Liver (tissue), 9 donors: ENCODE results near the gene TMTC1. TPM values are rescaled to one million over a fixed set of nuclear protein-coding genes. Genes with fewer than 3 reads are reported as not detected.

Source experiments
- DNase-seq: peaks from one replicate; pipeline ENCODE4 v3.0.0-alpha.2; 2017; ENCODE audit warnings: low spot score
- H3K27ac ChIP-seq, 2 donors: one replicate each; pipeline ENCODE4 v1.7.0; 2013; ENCODE audit warnings: inconsistent platforms in 2 of 2, low read length in 2 of 2, control low read depth in 1 of 2, low read depth in 1 of 2, mild to moderate bottlenecking in 1 of 2
- H3K27me3 ChIP-seq, 4 donors: one replicate each; pipeline versions ENCODE4 v1.6.1 to v1.7.0; 2013; ENCODE audit warnings: low read length in 3 of 4, inconsistent platforms in 1 of 4, mild to moderate bottlenecking in 1 of 4, moderate library complexity in 1 of 4; ENCODE audit not compliant: control insufficient read depth in 4 of 4, insufficient read depth in 4 of 4
- H3K36me3 ChIP-seq, 4 donors: one replicate each; pipeline versions ENCODE4 v1.6.1 to v1.7.0; 2013; ENCODE audit warnings: low read length in 3 of 4, mild to moderate bottlenecking in 3 of 4, low read depth in 1 of 4, moderate library complexity in 1 of 4; ENCODE audit not compliant: control insufficient read depth in 4 of 4, insufficient read depth in 3 of 4
- H3K4me1 ChIP-seq, 4 donors: one replicate each; pipeline versions ENCODE4 v1.6.1 to v1.7.0; 2013; ENCODE audit warnings: low read length in 3 of 4, mild to moderate bottlenecking in 3 of 4, moderate library complexity in 1 of 4; ENCODE audit not compliant: control insufficient read depth in 4 of 4, insufficient read depth in 4 of 4
- H3K4me3 ChIP-seq, 3 donors: one replicate each; pipeline versions ENCODE4 v1.6.1 to v1.7.0; 2013; ENCODE audit warnings: low read length in 3 of 3, control low read depth in 1 of 3, low read depth in 1 of 3, mild to moderate bottlenecking in 1 of 3
- H3K9ac ChIP-seq, 2 donors: one replicate each; pipeline ENCODE4 v1.7.0; 2013; ENCODE audit warnings: low read length in 2 of 2, mild to moderate bottlenecking in 2 of 2, moderate library complexity in 2 of 2, control low read depth in 1 of 2, low read depth in 1 of 2
- H3K9me3 ChIP-seq, 4 donors: one replicate each; pipeline versions ENCODE4 v1.6.1 to v1.7.0; 2013; ENCODE audit warnings: low read length in 3 of 4; ENCODE audit not compliant: control insufficient read depth in 4 of 4
- ATF3 ChIP-seq: IDR thresholded peaks from 2 replicates; pipeline ENCODE4 v1.6.1; 2016; ENCODE audit warnings: antibody characterized with exemption
- EGR1 ChIP-seq, 2 donors: IDR thresholded peaks; 2 replicates each; pipeline ENCODE4 v1.6.1; 2016 to 2018; ENCODE audit warnings: antibody characterized with exemption in 2 of 2, low read depth in 2 of 2
- FOXA1 ChIP-seq: IDR thresholded peaks from 2 replicates; pipeline ENCODE4 v1.6.1; 2016; ENCODE audit warnings: antibody characterized with exemption
- FOXA2 ChIP-seq: IDR thresholded peaks from 2 replicates; pipeline ENCODE4 v1.6.1; 2016; ENCODE audit warnings: antibody characterized with exemption
- GABPA ChIP-seq, 2 donors: IDR thresholded peaks in 1 of 2; conservative IDR thresholded peaks in 1 of 2; 2 replicates each; pipeline ENCODE4 v1.6.1; 2016; ENCODE audit warnings: antibody characterized with exemption in 2 of 2, mild to moderate bottlenecking in 1 of 2, moderate library complexity in 1 of 2
- MAX ChIP-seq: IDR thresholded peaks from 2 replicates; pipeline ENCODE4 v1.6.1; 2016; ENCODE audit warnings: antibody characterized with exemption
- NR2F2 ChIP-seq: IDR thresholded peaks from 2 replicates; pipeline ENCODE4 v1.6.1; 2016; ENCODE audit warnings: antibody characterized with exemption
- REST ChIP-seq: IDR thresholded peaks from 2 replicates; pipeline ENCODE4 v1.6.1; 2016; ENCODE audit warnings: antibody characterized with exemption, mild to moderate bottlenecking
- SP1 ChIP-seq: IDR thresholded peaks from 2 replicates; pipeline ENCODE4 v1.6.1; 2018; ENCODE audit warnings: antibody characterized with exemption, mild to moderate bottlenecking
- YY1 ChIP-seq: IDR thresholded peaks from 2 replicates; pipeline ENCODE4 v1.6.1; 2016; ENCODE audit warnings: antibody characterized with exemption, mild to moderate bottlenecking
- ZBTB33 ChIP-seq: IDR thresholded peaks from 2 replicates; pipeline ENCODE4 v1.6.1; 2016; ENCODE audit warnings: antibody characterized with exemption
- WGBS: extraction: QIAGEN DNeasy Blood & Tissue Kit; methylation state at CpG from one replicate; pipeline ENCODE4 v1.1.7; 2013; 5-methylcytosine and 5-hydroxymethylcytosine counted together
- polyA plus RNA-seq, 2 donors: library from polyadenylated mRNA; stranded (reverse) in 1 of 2; unstranded in 1 of 2; fragments of 200-250 nt in 1 of 2; fragments of >200 nt in 1 of 2; fragmentation: Nextera tagmentation in 1 of 2; extraction: Ambion mirVana in 1 of 2; gene quantifications; one replicate each; pipeline versions ENCODE4 v1.2.1 to v1.2.3, GENCODE V29; 2013 to 2015
- total RNA-seq, 2 donors: library from RNA; depleted of rRNA; stranded (reverse); fragments of >200 nt; gene quantifications; one replicate each; pipeline ENCODE4 v1.2.3, GENCODE V29; 2014
- donor health status: healthy.
- donor health status: healthy.
- donor health status: healthy.
- donor health status: healthy.
- donor health status: healthy.

Gene TMTC1
- total and polyA plus RNA-seq, 4 donors, result 0.76 to 3.3 (median 2.1) TPM

GRCh38 chr12:29741342-29742241 is 42.1 kb downstream of the TMTC1 start:
- H3K9me3 ChIP-seq, result no peaks in the 10 kb centered on the region
- TF ChIP-seq MAX (no peak), EGR1 (IDR thresholded peaks at IDR 0.05; ENCODE audit: low read depth in 2 of 2) (no peak), ATF3 (no peak), FOXA1 (no peak)
- no peak for DNase-seq
- 88% methylated on average over 7 of the region's 7 CpGs for WGBS
- H3K27ac ChIP-seq, result no peak overlapping the region
- no peaks in the 10 kb centered on the region for H3K36me3 ChIP-seq
- H3K4me3 ChIP-seq, result no peak overlapping the region
- H3K27me3 ChIP-seq, result no peaks in the 10 kb centered on the region
- H3K9ac ChIP-seq, result no peak overlapping the region
- no peaks in the 10 kb centered on the region for H3K4me1 ChIP-seq

GRCh38 chr12:29739279-29739991 is 44.3 kb downstream of the TMTC1 start:
- 90% methylated on average over 10 of the region's 10 CpGs for WGBS
- H3K27ac ChIP-seq, result no peak overlapping the region
- TF ChIP-seq YY1, result no peak
- DNase-seq, result no peak
- H3K4me3 ChIP-seq, result no peak overlapping the region
- no peaks in the 10 kb centered on the region for H3K27me3 ChIP-seq
- no peaks in the 10 kb centered on the region for H3K36me3 ChIP-seq
- no peaks in the 10 kb centered on the region for H3K9me3 ChIP-seq
- peaks cover 0 to 5% (median 1%) of the 10 kb centered on the region in 4 donors for H3K4me1 ChIP-seq
- no peak overlapping the region for H3K9ac ChIP-seq

GRCh38 chr12:29738365-29738764 is 45.4 kb downstream of the TMTC1 start:
- H3K9me3 ChIP-seq, result no peaks in the 10 kb centered on the region
- H3K36me3 ChIP-seq, result no peaks in the 10 kb centered on the region
- H3K4me3 ChIP-seq, result no peak overlapping the region
- TF ChIP-seq MAX, result no peak
- no peak for TF ChIP-seq GABPA (IDR thresholded peaks at IDR 0.05 in 1 of 2, conservative IDR thresholded peaks at IDR 0.05 in 1 of 2)
- no peak for TF ChIP-seq FOXA2
- TF ChIP-seq REST, result no peak
- TF ChIP-seq NR2F2, result no peak
- TF ChIP-seq SP1, result no peak
- TF ChIP-seq ATF3, result no peak
- TF ChIP-seq ZBTB33, result no peak
- no peak for DNase-seq
- H3K27me3 ChIP-seq, result no peaks in the 10 kb centered on the region
- peaks cover 0 to 5% (median 1%) of the 10 kb centered on the region in 4 donors for H3K4me1 ChIP-seq
- H3K9ac ChIP-seq, result no peak overlapping the region
- 87% methylated on average over 3 of the region's 3 CpGs for WGBS
- H3K27ac ChIP-seq, result no peak overlapping the region
